ENCODE results near the gene ACACA.

The ACACA gene

GRCh38 chr17:37043201-37043600 is 363.4 kb downstream of the ACACA start:
- H3K27ac ChIP-seq = no peak overlapping the region
- TF ChIP-seq ZFX (IDR thresholded peaks at IDR 0.05) (no peak), CTCF (conservative IDR thresholded peaks at IDR 0.05) (no peak)

DNA sequence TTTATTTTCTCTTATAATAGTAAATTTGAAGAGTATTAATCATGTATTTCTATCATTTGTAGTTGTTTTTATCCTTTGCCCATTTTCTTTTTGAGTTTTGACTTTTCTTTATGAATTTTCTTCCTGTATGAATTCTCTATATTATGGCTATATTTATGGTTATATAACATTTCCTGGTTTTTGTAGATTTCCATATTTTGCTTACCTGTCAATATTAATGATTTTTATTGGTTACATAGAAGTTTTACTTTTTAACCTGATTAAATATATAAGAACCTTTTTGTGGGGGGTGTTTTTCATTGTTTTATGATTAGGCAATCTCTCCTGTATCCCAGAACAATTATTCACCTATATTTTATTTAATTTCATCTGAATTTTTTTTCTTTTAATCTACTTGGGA is 364.7 kb downstream of the ACACA start:
- H3K27ac ChIP-seq = no peak overlapping the region
- no peak for TF ChIP-seq ZFX (IDR thresholded peaks at IDR 0.05)
- TF ChIP-seq CTCF (conservative IDR thresholded peaks at IDR 0.05) = no peak

DNA sequence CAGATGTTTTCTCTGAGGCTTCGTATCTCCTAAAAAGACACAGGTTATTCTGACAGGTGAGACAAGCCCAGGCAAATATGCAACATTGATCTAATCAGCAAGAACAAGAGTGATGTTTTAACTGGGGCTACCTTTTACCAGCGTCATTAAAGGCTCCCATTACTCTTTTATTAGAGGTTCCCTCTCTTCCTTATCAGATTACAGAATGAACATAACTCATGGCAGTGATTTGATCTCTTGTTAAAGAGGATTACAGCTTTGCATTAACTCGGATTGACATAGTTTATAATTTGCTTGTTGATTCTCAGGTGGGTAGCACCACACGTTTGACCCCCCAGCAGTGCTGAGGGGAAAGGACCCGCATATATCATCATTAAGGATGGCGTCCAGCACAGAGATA is 367.4 kb downstream of the ACACA start:
- TF ChIP-seq ZFX (IDR thresholded peaks at IDR 0.05) (no peak), CTCF (conservative IDR thresholded peaks at IDR 0.05) (no peak)
- no peak overlapping the region for H3K27ac ChIP-seq

GRCh38 chr17:37037590-37038155 is 369.0 kb downstream of the ACACA start:
- no peak overlapping the region for H3K27ac ChIP-seq

More at GRCh38 chr17:37037590-37038155, 369.0 kb downstream of the ACACA start:
- TF ChIP-seq CTCF (conservative IDR thresholded peaks at IDR 0.05) = no peak
- no peak for TF ChIP-seq ZFX (IDR thresholded peaks at IDR 0.05)

Data from C4-2B (cell line).